ENCODE measurements around the gene PALS1.
A peak's percentile ranks its signal among the peaks of the same experiment; 100 is the strongest.

The PALS1 gene

GRCh38 chr14:67242168-67242420 lies 859 bp downstream of the PALS1 start:
- H3K4me3 ChIP-seq (ENCODE audit: low read depth, low read length) = peak overlapping the region; percentile 90
- CTCF ChIA-PET = no interaction called here
- DNase-seq (ENCODE audit: low read depth, low spot score) = no peak
- TF ChIP-seq CTCF (IDR thresholded peaks at IDR 0.05; ENCODE audit: insufficient read depth, low read length, missing control alignments) = no peak
- POLR2A ChIA-PET = interaction anchor here (1.3 to 2.2 kb wide), 2 partner anchors 9 to 21 kb away, joined by 4 to 9 read pairs; no protein-coding TSS in a partner anchor

GRCh38 chr14:67245104-67245503 lies 3.9 kb downstream of the PALS1 start:
- no peak for DNase-seq (ENCODE audit: low read depth, low spot score)
- ChIA-PET CTCF (no interaction called here), POLR2A (no interaction called here)
- no peak for TF ChIP-seq CTCF (IDR thresholded peaks at IDR 0.05; ENCODE audit: insufficient read depth, low read length, missing control alignments)
- no peak overlapping the region for H3K4me3 ChIP-seq (ENCODE audit: low read depth, low read length)

- TF ChIP-seq CTCF (IDR thresholded peaks at IDR 0.05; ENCODE audit: insufficient read depth, low read length, missing control alignments) = no peak
- no peak overlapping the region for H3K4me3 ChIP-seq (ENCODE audit: low read depth, low read length)
- CTCF ChIA-PET = interaction anchor here (0.9 to 3.5 kb wide), 5 partner anchors 9 to 85 kb away, joined by 3 to 18 read pairs (median 4); no protein-coding TSS in a partner anchor
- no peak for DNase-seq (ENCODE audit: low read depth, low spot score)
- POLR2A ChIA-PET = interaction anchor here (0.8 kb wide), 1 partner anchor 9 kb away, joined by 4 read pairs; no protein-coding TSS in a partner anchor
These were observed 10.5 kb downstream of the PALS1 start for GRCh38 chr14:67251573-67252226.

GRCh38 chr14:67253076-67253635 lies 11.9 kb downstream of the PALS1 start:
- ChIA-PET POLR2A (no interaction called here), CTCF (interaction anchor here (1.2 to 3.5 kb wide), 3 partner anchors 33 to 107 kb away, joined by 5 to 18 read pairs (median 16); partner anchors contain the start of genes ATP6V1D and EIF2S1)
- DNase-seq (ENCODE audit: low read depth, low spot score) = no peak
- TF ChIP-seq CTCF (IDR thresholded peaks at IDR 0.05; ENCODE audit: insufficient read depth, low read length, missing control alignments) = no peak
- no peak overlapping the region for H3K4me3 ChIP-seq (ENCODE audit: low read depth, low read length)

GRCh38 chr14:67257906-67258305 lies 16.7 kb downstream of the PALS1 start:
- no peak for DNase-seq (ENCODE audit: low read depth, low spot score)
- POLR2A ChIA-PET = no interaction called here
- CTCF ChIA-PET = interaction anchor here (1.2 kb wide), 1 partner anchor 92 kb away, joined by 3 read pairs; no protein-coding TSS in a partner anchor
- TF ChIP-seq CTCF (IDR thresholded peaks at IDR 0.05; ENCODE audit: insufficient read depth, low read length, missing control alignments) = no peak
- no peak overlapping the region for H3K4me3 ChIP-seq (ENCODE audit: low read depth, low read length)

GRCh38 chr14:67260965-67261364 lies 19.7 kb downstream of the PALS1 start:
- no peak for TF ChIP-seq CTCF (IDR thresholded peaks at IDR 0.05; ENCODE audit: insufficient read depth, low read length, missing control alignments)
- CTCF ChIA-PET = interaction anchor here (0.5 to 1.7 kb wide), 7 partner anchors 9 to 98 kb away, joined by 3 to 6 read pairs (median 3); partner anchors contain the start of gene ATP6V1D
- H3K4me3 ChIP-seq (ENCODE audit: low read depth, low read length) = no peak overlapping the region
- DNase-seq (ENCODE audit: low read depth, low spot score) = no peak
- POLR2A ChIA-PET = interaction anchor here (1.0 kb wide), 1 partner anchor 14 kb away, joined by 3 read pairs; no protein-coding TSS in a partner anchor

Data from AG04449 (cell line).